K562 (cell line): ENCODE results near the gene PSAP. TPM values are rescaled to one million over a fixed set of nuclear protein-coding genes. Genes with fewer than 3 reads are reported as not detected.

ENCODE experiments used
- BCOR ChIP-seq: fragments of 450-650 bp; IDR thresholded peaks from 2 replicates; pipeline ENCODE4 v1.6.1; 2016
- CHD1 ChIP-seq: fragments of 200-600 bp; sonication (generic); IDR thresholded peaks from one replicate; pipeline ENCODE4 v1.6.1; 2012; ENCODE audit warnings: mild to moderate bottlenecking, moderate library complexity, low read length, inconsistent platforms
- CSDE1 ChIP-seq, 2 experiments: fragments of 450-650 bp; IDR thresholded peaks; 2 replicates each; pipeline ENCODE4 v1.6.1; 2016; ENCODE audit warnings: mild to moderate bottlenecking in 1 of 2
- CTCFL ChIP-seq: IDR thresholded peaks from 2 replicates; pipeline ENCODE4 v1.6.1; 2011; ENCODE audit warnings: borderline replicate concordance, low read depth, mild to moderate bottlenecking, moderate library complexity, low read length; ENCODE audit not compliant: insufficient read depth, poor library complexity, severe bottlenecking
- ELF2 ChIP-seq: fragments of 250-450 bp; sonication (Bioruptor Pico); IDR thresholded peaks from 2 replicates; pipeline ENCODE4 v1.5.0; 2021; ENCODE audit warnings: mild to moderate bottlenecking
- HDAC6 ChIP-seq: IDR thresholded peaks from 2 replicates; pipeline ENCODE4 v1.6.1; 2012; ENCODE audit warnings: low read depth, mild to moderate bottlenecking, control low read depth, inconsistent platforms, low read length, moderate library complexity
- HDGF ChIP-seq: fragments of 450-650 bp; IDR thresholded peaks from 2 replicates; pipeline ENCODE4 v1.6.1; 2016
- HMGN3 ChIP-seq: IDR thresholded peaks from 2 replicates; pipeline ENCODE4 v1.6.1; 2011; ENCODE audit warnings: borderline replicate concordance, low read depth, mild to moderate bottlenecking, mixed read lengths, low read length; ENCODE audit not compliant: insufficient read length; ENCODE audit errors: extremely low read depth
- HOXB6 ChIP-seq: fragments of 250-450 bp; sonication (Bioruptor Pico); IDR thresholded peaks from 2 replicates; pipeline ENCODE4 v1.5.1; 2022; ENCODE audit warnings: mild to moderate bottlenecking, borderline replicate concordance
- MYNN ChIP-seq, 2 experiments: sonication (generic); formaldehyde crosslinking in 1 of 2; IDR thresholded peaks; 2 replicates each; pipeline versions ENCODE4 v1.5.0 to v1.6.1; 2016 to 2020; ENCODE audit warnings: antibody characterized with exemption in 1 of 2, missing genetic modification reagents in 1 of 2
- NFIX ChIP-seq: fragments of 250-450 bp; sonication (Bioruptor Pico); IDR thresholded peaks from 2 replicates; pipeline ENCODE4 v1.4.0; 2020; ENCODE audit warnings: low read depth, mild to moderate bottlenecking, moderate library complexity
- SAP30 ChIP-seq: fragments of 200-600 bp; sonication (generic); IDR thresholded peaks from 2 replicates; pipeline ENCODE4 v1.6.1; 2012; ENCODE audit warnings: borderline replicate concordance, low read depth, mild to moderate bottlenecking, moderate library complexity, low read length, control low read depth, inconsistent platforms; ENCODE audit not compliant: insufficient read depth, poor library complexity, severe bottlenecking
- SMARCB1 ChIP-seq: IDR thresholded peaks from 2 replicates; pipeline ENCODE4 v1.6.1; 2011; ENCODE audit warnings: improper control_type of control experiment, low read depth; ENCODE audit not compliant: insufficient read length
- TAF7 ChIP-seq: fragments of 450-650 bp; IDR thresholded peaks from 2 replicates; pipeline ENCODE4 v1.6.1; 2016; ENCODE audit warnings: missing genetic modification characterization, missing compliant biosample characterization
- TEAD1 ChIP-seq, 2 experiments: fragments of 450-650 bp in 1 of 2; sonication (generic) in 1 of 2; formaldehyde crosslinking; IDR thresholded peaks; 2 replicates each; pipeline versions ENCODE4 v1.4.0 to v1.8.0; 2020 to 2022; ENCODE audit warnings: mild to moderate bottlenecking in 2 of 2, missing genetic modification reagents in 1 of 2
- ZNF449 ChIP-seq: fragments of 250-450 bp; sonication (Bioruptor Pico); IDR thresholded peaks from 2 replicates; pipeline ENCODE4 v1.8.0; 2022; ENCODE audit warnings: moderate library complexity, mild to moderate bottlenecking, inconsistent platforms
- ZNF609 ChIP-seq: sonication (generic); formaldehyde crosslinking; IDR thresholded peaks from 2 replicates; pipeline ENCODE4 v1.8.1; 2023; ENCODE audit warnings: missing genetic modification reagents, mild to moderate bottlenecking, borderline replicate concordance
- polyA plus RNA-seq, 8 experiments: library from polyadenylated mRNA; depleted of rRNA in 4 of 8; stranded (reverse) in 5 of 8; unstranded in 3 of 8; fragments of >200 nt; fragmentation: Nextera tagmentation in 2 of 8; fragmentation: Illumina TruSeq in 1 of 8; extraction: Ambion mirVana in 2 of 8; extraction: Trizol in 1 of 8; gene quantifications; 2 replicates each; pipeline versions ENCODE4 v1.2.1 to v1.2.3, GENCODE V29; 2011 to 2014; ENCODE audit warnings: inconsistent platforms in 1 of 8, missing spikeins in 1 of 8
- total RNA-seq, 7 experiments: library from RNA; depleted of rRNA in 6 of 7; stranded (reverse); fragments of >200 nt in 6 of 7; fragmentation: Illumina TruSeq in 2 of 7; extraction: Trizol in 2 of 7; gene quantifications; 2 replicates each; pipeline versions ENCODE4 v1.2.1 to v1.2.3, GENCODE V29; 2011 to 2021; ENCODE audit warnings: low replicate concordance in 1 of 7
- TF ChIP-seq, protein P1 (sequence below): fragments of 450-650 bp; IDR thresholded peaks from 2 replicates; pipeline ENCODE4 v1.6.1; 2016; ENCODE audit warnings: low read depth, mild to moderate bottlenecking, moderate library complexity

The PSAP gene
- total and polyA plus RNA-seq, 9 of the 15 experiments (the other 6 are each of a cell fraction or from before 2014, with no cell fraction given), result 245 to 700 (median 429) TPM

DNA sequence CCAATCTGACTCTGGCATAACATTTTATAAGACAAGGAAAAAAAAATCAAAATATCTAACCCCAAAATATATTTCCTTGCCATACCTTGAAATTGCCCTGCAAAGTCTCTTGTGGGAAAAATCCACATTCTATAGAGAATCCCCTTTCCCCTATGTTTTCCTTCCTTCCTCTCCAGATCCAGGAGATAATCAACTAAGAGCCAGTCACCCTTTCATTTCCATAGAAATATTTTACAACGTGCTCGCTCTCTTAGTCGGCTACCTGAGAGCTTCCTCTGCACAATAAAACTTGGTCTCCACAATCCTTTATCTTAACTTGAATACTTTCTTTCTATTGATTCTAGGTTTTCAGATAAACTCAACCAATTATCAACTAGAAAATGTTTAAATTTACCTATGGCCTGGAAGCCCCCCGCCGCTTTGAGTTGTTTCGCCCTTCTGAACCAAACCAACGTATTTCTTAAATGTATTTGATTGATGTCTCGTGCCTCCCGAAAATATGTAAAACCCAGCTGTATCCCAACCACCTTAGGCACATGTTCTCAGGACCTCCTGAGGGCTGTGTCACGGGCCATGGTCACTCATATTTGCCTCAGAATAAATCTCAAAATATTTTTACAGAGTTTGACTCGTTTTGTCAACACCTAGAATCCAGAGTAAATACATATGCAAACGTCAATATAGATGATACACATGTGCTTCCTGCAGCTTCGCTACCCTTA, 869 bp downstream of the PSAP start (continued):
- TF ChIP-seq NFIX (CRISPR knock-in tag), result no peak
- 0 out of 4 replicates have a peak, but pooled peaks of 1 of the 2 experiments have one; percentile 12 for TF ChIP-seq CSDE1 (IDR thresholded peaks at IDR 0.05)
- TF ChIP-seq HDAC6, result no peak
- TF ChIP-seq ZNF449 (CRISPR knock-in tag), result no peak
- no peak for TF ChIP-seq HMGN3
- TF ChIP-seq TAF7 (tag), result no peak
- no peak for TF ChIP-seq TEAD1 (CRISPR knock-in tag; IDR thresholded peaks at IDR 0.05)
- no peak for TF ChIP-seq SAP30
- no peak for TF ChIP-seq CHD1
- TF ChIP-seq, protein P1, sequence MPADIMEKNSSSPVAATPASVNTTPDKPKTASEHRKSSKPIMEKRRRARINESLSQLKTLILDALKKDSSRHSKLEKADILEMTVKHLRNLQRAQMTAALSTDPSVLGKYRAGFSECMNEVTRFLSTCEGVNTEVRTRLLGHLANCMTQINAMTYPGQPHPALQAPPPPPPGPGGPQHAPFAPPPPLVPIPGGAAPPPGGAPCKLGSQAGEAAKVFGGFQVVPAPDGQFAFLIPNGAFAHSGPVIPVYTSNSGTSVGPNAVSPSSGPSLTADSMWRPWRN, result no peak
- TF ChIP-seq HOXB6 (CRISPR knock-in tag), result no peak
- TF ChIP-seq ZNF609 (CRISPR knock-in tag), result no peak
- TF ChIP-seq CTCFL, result no peak
- TF ChIP-seq ELF2, result no peak
- no peak for TF ChIP-seq SMARCB1
- no peak for TF ChIP-seq BCOR
- no peak for TF ChIP-seq HDGF
- no peak for TF ChIP-seq MYNN (IDR thresholded peaks at IDR 0.05)
- no peak for TF ChIP-seq MYNN (CRISPR knock-in tag; IDR thresholded peaks at IDR 0.05)
